Activated B cell treated with CpG ODN at 0.5 μM for 24 hours (primary cell): ENCODE data around the gene ANKRD31. TPM values are rescaled to one million over a fixed set of nuclear protein-coding genes. Genes with fewer than 3 reads are reported as not detected.
A peak's percentile ranks its signal among the peaks of the same experiment; 100 is the strongest.

ENCODE experiments used
- ATAC-seq: fragments of 200-7000 bp; cut with Tn5 transposase; one replicate; pipeline ENCODE4 v1.10.0; 2021; ENCODE audit warnings: low read depth, mild to moderate bottlenecking, moderate library complexity
- CTCF ChIA-PET: fragments of 350-600 bp; sonication (Branson Sonifier 250); formaldehyde crosslinking; loops from one replicate; lab custom pipeline; 2021; ENCODE audit warnings: antibody characterized with exemption; lab: Charles Lee
- POLR2A ChIA-PET: fragments of 350-600 bp; sonication (Branson Sonifier 250); formaldehyde crosslinking; loops from one replicate; lab custom pipeline; 2021; ENCODE audit warnings: antibody characterized with exemption; lab: Charles Lee
- DNase-seq: peaks from one replicate; pipeline ENCODE4 v3.0.0; 2022
- H3K27ac Mint-ChIP-seq: one replicate; pipeline ENCODE4 v1.8.0; 2020; ENCODE audit warnings: mixed read lengths
- H3K27me3 Mint-ChIP-seq: one replicate; pipeline ENCODE4 v1.8.0; 2021; ENCODE audit warnings: mixed read lengths
- H3K36me3 Mint-ChIP-seq: one replicate; pipeline ENCODE4 v1.8.0; 2021; ENCODE audit warnings: low read depth, mixed read lengths
- H3K4me1 Mint-ChIP-seq: one replicate; pipeline ENCODE4 v1.8.0; 2021; ENCODE audit warnings: mixed read lengths
- H3K4me3 Mint-ChIP-seq: one replicate; pipeline ENCODE4 v1.8.0; 2020; ENCODE audit warnings: mild to moderate bottlenecking, mixed read lengths
- H3K9me3 Mint-ChIP-seq: one replicate; pipeline ENCODE4 v1.8.0; 2020; ENCODE audit warnings: mixed read lengths
- CTCF ChIP-seq: fragments of 200-600 bp; IDR thresholded peaks from one replicate; pipeline ENCODE4 v1.8.0; 2022; ENCODE audit warnings: antibody characterized with exemption, mild to moderate bottlenecking
- intact Hi-C: fragments of 100-400 bp; cut with micrococcal nuclease; formaldehyde crosslinking; loops from one replicate; pipeline ENCODE4 v1.15.1; 2024
- total RNA-seq: library from RNA; stranded (reverse); gene quantifications from 2 replicates; pipeline ENCODE4 v1.2.3, GENCODE V29; 2022

Gene ANKRD31
- total RNA-seq, 1 donor from 2014 or later = 0.13 TPM

- no peaks in the 10 kb centered on the region for H3K4me1 Mint-ChIP-seq
Measured at GRCh38 chr5:75281716-75282465, 45.2 kb upstream of the ANKRD31 start.

GRCh38 chr5:75279321-75279720, 42.6 kb upstream of the ANKRD31 start:
- no peak overlapping the region for H3K27ac Mint-ChIP-seq
- no peaks in the 10 kb centered on the region for H3K36me3 Mint-ChIP-seq
- no peak overlapping the region for H3K4me3 Mint-ChIP-seq
- intact Hi-C loops = no loop called here
- ChIA-PET CTCF (no interaction called here), POLR2A (no interaction called here)
- DNase-seq = no peak
- peaks cover 10% of the 10 kb centered on the region for H3K27me3 Mint-ChIP-seq
- no peaks in the 10 kb centered on the region for H3K9me3 Mint-ChIP-seq
- H3K4me1 Mint-ChIP-seq = no peaks in the 10 kb centered on the region
- no peak for ATAC-seq
- TF ChIP-seq CTCF = no peak

More at GRCh38 chr5:75281716-75282465, 45.2 kb upstream of the ANKRD31 start:
- Mint-ChIP-seq H3K4me3 (no peak overlapping the region), H3K9me3 (no peaks in the 10 kb centered on the region), H3K36me3 (no peaks in the 10 kb centered on the region), H3K27me3 (peaks cover 6% of the 10 kb centered on the region), H3K27ac (no peak overlapping the region)
- TF ChIP-seq CTCF = no peak
- ChIA-PET CTCF (no interaction called here), POLR2A (no interaction called here)
- no peak for DNase-seq
- no peak for ATAC-seq
- intact Hi-C loops = no loop called here

- H3K27me3 Mint-ChIP-seq = peaks cover 8% of the 10 kb centered on the region
- CTCF ChIA-PET = no interaction called here
- no peak for TF ChIP-seq CTCF
- no peak overlapping the region for H3K4me3 Mint-ChIP-seq
- H3K4me1 Mint-ChIP-seq = no peaks in the 10 kb centered on the region
- ATAC-seq (no peak), DNase-seq (no peak)
- H3K27ac Mint-ChIP-seq = peak overlapping the region; percentile 6
- intact Hi-C loops = no loop called here
- POLR2A ChIA-PET = no interaction called here
- peaks cover 2% of the 10 kb centered on the region for H3K9me3 Mint-ChIP-seq
- H3K36me3 Mint-ChIP-seq = no peaks in the 10 kb centered on the region
Measured at GRCh38 chr5:75277463-75277862, 40.8 kb upstream of the ANKRD31 start.

GRCh38 chr5:75275756-75276155, 39.1 kb upstream of the ANKRD31 start:
- peaks cover 4% of the 10 kb centered on the region for H3K27me3 Mint-ChIP-seq

GRCh38 chr5:75275147-75275546, 38.5 kb upstream of the ANKRD31 start:
- H3K27ac Mint-ChIP-seq = no peak overlapping the region
- no peak overlapping the region for H3K4me3 Mint-ChIP-seq
- ChIA-PET POLR2A (no interaction called here), CTCF (no interaction called here)
- ATAC-seq (no peak), DNase-seq (no peak)
- H3K36me3 Mint-ChIP-seq = no peaks in the 10 kb centered on the region
- H3K27me3 Mint-ChIP-seq = peaks cover 4% of the 10 kb centered on the region
- no peak for TF ChIP-seq CTCF
- H3K4me1 Mint-ChIP-seq = no peaks in the 10 kb centered on the region
- intact Hi-C loops = no loop called here
- H3K9me3 Mint-ChIP-seq = peaks cover 2% of the 10 kb centered on the region

More at GRCh38 chr5:75275756-75276155, 39.1 kb upstream of the ANKRD31 start:
- no peaks in the 10 kb centered on the region for H3K4me1 Mint-ChIP-seq
- H3K27ac Mint-ChIP-seq = no peak overlapping the region
- TF ChIP-seq CTCF = no peak
- intact Hi-C loops = no loop called here
- no peak overlapping the region for H3K4me3 Mint-ChIP-seq
- ATAC-seq (no peak), DNase-seq (no peak)
- H3K9me3 Mint-ChIP-seq = peaks cover 2% of the 10 kb centered on the region
- ChIA-PET POLR2A (no interaction called here), CTCF (no interaction called here)
- H3K36me3 Mint-ChIP-seq = no peaks in the 10 kb centered on the region
